ENCODE results near the gene ZBTB7C.
"Not testable (repeated sequence)": the region's sequence is repeated elsewhere in the genome, so short reads cannot be mapped to it uniquely, and the experiment has no call there.

Gene ZBTB7C

DNA sequence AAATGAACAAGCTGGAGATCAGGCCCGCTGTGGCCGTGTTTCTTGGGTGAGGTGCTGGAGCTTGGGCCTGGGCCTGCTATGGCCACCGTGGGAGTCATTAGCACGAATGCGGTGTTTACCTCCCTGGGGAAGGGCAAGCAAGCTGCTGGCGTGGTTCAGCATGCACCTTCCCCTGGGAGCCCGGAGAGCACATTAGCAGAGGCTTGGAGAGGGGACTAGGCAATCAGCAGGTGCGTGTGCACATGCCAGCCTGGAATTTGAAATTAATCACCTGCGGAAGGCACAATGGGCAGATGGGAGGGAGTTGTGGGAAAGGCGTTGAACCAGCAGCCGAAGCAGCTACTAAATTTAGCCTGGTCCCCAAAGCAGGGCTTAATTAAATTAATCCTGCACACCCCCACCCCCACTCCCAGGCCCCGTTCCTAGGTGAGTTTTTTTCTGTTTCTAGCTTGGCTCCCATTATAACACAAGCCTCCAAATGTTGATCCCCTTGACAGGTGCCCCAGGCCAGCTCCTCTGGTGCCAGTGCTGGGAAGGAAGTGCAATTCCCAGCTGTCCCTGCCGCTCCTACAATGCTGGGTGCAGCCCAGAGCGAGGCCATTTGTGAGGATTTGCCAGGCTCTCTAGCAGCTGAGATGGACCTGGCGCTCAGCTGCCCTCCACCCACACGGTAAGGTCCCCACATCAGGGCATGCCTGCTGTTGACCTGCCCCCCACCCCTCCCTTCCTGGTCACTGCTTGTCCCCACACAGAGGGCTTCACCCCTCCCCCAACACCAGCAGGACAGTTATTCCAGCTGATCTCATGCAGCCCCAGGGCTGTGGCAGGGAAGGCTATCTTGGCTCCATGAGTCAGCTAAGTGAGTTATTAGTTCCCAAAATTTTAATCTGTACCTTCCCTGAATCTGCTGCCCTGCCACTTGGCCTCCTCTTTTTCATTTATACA lies 115.0 kb downstream of the ZBTB7C start:
- no peak for DNase-seq

- DNase-seq = no peak
Observed at GRCh38 chr18:48292782-48293424, 116.3 kb downstream of the ZBTB7C start.

DNA sequence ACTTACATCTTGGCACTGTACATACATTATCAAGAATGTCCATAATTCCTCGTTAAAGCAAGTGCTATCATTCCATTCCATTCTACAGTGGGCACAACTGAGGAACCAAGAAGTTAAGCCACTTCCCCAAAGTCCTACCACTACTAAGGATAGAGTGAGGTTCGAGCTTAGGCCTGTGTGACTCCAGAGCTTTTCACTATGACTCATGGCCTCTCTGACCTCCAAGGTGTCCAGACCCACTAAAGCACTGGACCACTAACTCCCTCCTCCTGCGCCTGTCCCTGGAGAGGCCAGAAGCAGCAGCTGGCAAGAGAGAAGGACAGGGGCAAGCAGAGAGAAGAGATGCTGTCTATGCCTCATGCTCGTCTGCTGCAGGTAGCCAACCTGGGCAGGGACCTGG lies 117.0 kb downstream of the ZBTB7C start:
- no peak for DNase-seq

DNA sequence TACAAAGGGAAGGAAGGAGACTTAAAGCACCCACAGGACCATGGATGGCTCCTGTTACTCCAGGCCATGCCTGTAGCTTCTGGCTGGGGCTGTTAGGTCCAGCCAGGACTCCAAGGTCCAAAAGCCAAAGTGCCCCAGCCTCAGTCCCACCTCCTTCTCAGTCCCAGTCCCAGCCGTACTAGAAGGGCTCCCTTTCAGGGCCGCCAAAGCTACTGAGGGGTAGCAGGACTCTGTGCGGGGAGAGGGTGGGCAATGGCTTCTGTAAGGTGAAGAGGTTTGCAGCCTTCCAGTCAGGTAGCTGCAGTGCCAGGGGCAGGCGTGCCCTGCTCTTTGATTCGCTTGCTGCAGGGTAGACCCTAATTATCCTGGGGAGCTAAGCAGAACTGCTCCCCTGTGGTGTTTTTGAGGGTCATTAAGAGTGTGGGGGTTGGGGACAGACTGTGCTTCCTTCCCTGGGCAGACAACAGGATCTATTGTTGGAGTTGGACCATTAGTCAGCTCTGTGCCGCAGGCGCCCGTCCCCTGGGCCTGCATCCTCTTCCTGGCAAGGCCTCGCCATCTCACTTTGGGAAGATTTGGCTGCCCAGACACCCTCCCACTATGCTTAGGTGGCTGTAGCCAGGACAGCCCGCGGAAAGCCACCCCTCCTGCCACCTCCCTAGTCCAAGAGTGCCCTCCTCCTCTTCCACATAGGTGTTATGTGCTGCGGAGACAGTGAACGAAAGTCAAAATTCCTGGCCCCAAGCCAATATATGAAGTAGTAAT lies 118.8 kb downstream of the ZBTB7C start:
- DNase-seq = no peak

DNA sequence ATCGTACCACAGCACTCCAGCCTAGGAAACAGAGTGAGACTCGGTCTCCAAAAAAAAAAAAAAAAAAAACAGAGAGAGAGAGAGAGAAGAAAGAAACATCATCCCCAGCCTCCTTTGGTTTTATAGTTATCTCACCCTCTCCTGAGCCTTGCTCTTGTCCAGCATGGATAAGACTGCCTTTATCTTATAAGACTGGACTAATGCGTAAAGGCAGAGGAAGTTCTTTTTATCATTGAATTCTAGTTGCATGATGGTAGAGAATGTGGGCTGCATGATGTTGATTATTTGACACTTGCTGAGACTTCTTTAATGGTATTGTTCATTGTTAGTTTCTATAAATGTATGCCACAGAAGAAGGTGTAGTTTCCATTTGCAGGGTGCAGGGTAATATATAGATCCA lies 124.4 kb downstream of the ZBTB7C start:
- no peak for DNase-seq

DNA sequence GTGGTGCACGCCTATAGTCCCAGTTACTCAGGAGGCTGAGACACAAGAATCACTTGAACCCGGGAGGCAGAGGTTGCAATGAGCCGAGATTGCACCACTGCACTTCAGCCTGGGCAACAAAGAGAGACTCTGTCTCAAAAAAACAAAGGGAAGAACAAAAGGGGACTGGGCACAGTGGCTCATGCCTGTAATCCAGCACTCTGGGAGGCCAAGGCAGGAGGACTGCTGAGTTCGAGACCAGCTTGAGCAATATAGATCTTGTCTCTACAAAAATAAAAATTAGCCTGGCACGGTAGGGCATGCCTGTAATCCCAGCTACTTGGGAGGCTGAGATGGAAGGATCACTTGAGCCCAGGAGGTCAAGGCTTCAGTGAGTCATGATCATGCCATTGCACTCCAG lies 125.2 kb downstream of the ZBTB7C start:
- not testable (repeated sequence) for DNase-seq

GRCh38 chr18:48281460-48281859 lies 127.7 kb downstream of the ZBTB7C start:
- not testable (repeated sequence) for DNase-seq

DNA sequence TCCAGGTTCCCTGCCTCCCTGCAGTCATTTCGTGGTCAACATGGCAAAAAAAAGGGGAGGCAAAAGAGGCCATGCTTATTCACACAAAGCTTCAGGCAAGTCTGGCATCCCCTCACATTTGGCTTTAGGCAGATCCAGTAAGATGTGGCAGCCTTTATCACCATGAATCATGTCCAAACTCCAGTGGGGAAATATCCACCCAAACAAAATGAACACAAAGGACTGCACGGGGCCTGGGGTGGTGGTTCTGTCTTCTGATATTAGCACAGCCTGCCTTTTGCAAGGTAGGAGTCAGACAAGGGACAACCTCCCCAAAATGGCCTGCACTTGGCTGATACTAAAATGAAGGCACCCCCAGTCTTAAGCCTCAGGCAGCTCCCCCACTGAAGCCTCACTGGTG lies 129.9 kb downstream of the ZBTB7C start:
- DNase-seq = no peak

DNA sequence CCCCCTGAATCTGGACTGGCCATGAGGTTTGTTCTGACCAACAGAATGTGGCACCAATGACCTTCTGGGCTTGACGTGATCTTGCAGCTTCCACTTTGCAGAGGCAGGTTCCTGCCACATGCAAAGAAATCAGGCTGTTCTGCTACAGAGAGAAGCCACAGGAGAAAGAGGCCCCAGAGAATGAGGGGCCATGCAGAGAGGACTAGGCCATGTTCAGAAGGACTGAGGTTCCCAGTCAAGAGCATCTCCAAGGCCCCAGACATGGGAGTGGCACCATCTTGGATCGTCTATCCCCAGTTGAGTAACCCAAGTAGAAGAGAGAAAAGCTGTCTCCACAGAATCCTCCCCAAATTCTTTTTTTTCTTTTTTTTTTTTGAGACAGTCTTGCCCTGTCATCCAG lies 131.1 kb downstream of the ZBTB7C start:
- no peak for DNase-seq

GRCh38 chr18:48274301-48274700 lies 134.9 kb downstream of the ZBTB7C start:
- DNase-seq = no peak

- DNase-seq = no peak
Observed at GRCh38 chr18:48270929-48271328, 138.3 kb downstream of the ZBTB7C start.

- DNase-seq = no peak
Observed at GRCh38 chr18:48265328-48265727, 143.9 kb downstream of the ZBTB7C start.

DNA sequence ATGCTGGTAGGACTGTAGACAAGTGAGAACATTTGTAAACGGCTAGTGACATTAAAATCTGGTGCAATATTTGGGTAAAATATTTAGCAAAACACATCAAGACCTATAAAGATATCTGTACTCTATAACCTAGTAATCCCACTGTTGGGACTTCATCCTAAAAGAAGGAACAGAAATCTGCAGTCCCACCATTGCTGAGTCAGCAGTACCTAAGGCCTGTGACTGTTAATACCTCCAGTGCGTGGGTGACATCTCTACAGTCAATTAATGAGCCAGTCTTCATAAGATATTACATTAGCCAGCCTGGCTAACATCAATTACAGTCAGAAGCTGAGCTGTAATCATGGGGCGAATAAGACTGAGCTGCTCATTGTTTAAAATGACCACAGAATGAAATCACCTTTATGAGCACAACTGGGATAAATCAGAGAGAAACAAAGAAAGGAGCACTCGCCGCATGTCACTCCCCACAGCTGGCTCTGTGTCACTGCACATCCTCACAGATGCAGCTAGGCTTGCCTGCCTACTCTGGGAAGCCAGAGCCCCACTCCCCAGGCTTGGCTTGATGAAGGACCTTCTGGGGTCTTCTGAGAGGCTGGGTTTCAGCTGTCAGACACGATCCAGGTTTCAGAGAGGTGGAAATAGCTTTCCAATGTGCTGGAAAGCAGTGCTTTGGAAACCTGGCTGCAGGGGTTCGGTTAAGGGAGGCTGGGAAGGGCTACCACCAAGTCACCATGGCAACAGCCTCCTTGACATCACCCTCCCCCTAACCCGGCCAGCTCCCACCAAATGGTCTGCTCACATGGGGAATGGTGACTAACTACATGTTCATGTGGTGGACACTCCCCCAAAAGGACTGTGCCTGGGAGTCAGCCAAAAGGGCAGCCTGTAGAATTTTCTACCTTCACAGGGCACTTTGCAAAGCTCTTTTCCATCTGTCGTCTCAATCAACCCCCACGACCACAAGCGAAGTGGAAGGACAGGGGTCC lies 145.0 kb downstream of the ZBTB7C start:
- DNase-seq = no peak

DNA sequence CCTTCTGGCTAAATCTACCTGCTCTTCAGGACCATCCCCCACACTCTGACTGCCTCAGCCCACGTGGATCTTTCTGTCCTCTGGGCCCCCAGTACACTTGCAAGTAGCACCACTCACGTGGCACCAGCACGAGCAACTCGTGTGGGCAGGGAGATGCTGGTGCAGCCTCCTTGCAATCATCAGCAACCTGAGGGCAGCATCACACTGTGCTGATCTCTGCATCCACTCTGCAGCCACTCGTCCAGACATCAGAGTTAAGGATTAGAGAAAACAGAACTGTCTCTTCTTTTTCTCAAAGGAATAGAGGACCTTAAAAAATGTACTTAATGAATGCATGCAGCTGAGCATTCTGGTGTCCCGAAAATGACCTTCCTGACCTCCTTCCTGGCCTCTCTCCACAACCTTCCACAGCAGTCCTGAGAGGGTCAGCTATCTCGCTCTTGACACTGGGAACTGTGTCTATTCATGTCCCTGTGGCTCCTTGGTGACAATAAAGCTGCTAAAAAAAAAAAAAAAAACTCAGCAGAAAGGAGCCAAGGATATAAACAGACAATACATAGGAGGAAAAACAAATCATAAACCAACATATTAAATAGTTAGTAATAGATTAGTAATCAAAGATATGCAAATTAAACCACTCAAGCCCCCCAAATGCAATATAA lies 145.9 kb downstream of the ZBTB7C start:
- no peak for DNase-seq

- DNase-seq = no peak
Observed at GRCh38 chr18:48260237-48260636, 148.9 kb downstream of the ZBTB7C start.

- no peak for DNase-seq
Observed at GRCh38 chr18:48256848-48257247, 152.3 kb downstream of the ZBTB7C start.

GRCh38 chr18:48254077-48254602 lies 155.0 kb downstream of the ZBTB7C start:
- no peak for DNase-seq

GRCh38 chr18:48252525-48252924 lies 156.7 kb downstream of the ZBTB7C start:
- DNase-seq = no peak

DNA sequence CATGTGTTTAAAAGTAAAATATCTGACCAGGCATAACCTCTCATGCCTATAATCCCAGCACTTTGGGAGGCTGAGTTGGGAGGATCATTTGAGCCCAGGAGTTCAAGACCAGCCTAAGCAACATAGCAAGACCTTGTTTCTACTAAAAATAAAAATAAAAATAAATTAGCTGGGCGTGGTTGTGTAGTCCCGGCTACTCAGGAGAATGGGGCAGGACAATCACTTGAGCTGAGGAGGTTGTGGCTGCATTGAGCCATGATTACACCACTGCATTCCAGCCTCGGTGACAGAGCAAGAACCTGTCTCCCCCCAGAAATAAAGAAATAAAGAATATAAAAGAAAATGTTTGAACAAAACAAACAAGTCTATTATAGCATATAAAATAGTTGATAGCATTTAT lies 158.3 kb downstream of the ZBTB7C start:
- no peak for DNase-seq

- DNase-seq = no peak
Observed at GRCh38 chr18:48250362-48250907, 158.7 kb downstream of the ZBTB7C start.

- DNase-seq = no peak
Observed at GRCh38 chr18:48249854-48250253, 159.3 kb downstream of the ZBTB7C start.

All from DMS 273 treated with DMSO at 0.1 percent for 48 hours (cell line).